ENCODE results near the gene WDR4.
"Not testable (repeated sequence)": the region's sequence is repeated elsewhere in the genome, so short reads cannot be mapped to it uniquely, and the experiment has no call there.

The WDR4 gene

DNA sequence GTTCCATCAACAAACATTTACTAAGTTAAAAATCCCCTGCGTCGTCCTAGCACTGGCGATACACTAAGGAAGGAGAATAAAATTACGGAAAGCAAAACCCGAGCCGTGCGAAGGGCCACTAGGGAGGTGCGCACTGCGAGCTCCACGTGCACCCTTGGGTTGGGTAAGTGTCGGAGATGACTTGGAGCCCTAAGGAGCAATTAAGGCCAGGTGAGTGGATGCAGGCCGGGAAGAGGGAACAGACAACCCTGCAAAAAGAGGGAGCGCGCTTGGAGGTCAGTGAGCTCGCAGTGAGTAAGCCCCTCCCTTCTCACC is 704 bp downstream of the WDR4 start:
- DNase-seq (ENCODE audit: low read depth) = no peak

DNA sequence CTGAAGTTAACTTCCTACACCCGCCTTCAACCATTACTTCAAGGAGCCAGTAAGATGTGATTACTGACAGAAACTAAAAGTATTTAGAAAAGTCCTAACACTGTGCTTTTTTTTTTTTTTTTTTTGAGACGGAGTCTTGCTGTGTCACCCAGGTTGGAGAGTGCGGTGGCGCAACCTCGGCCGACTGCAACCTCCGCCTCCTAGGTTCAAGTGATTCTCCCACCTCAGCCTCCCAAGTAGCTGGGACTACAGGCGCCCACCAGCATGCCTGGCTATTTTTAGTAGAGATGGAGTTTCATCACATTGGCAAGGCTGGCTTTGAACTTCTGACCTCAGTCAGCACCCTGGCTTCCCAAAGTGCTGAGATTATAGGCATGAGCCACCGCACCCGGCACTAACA is 3.5 kb downstream of the WDR4 start:
- not testable (repeated sequence) for DNase-seq (ENCODE audit: low read depth)

DNA sequence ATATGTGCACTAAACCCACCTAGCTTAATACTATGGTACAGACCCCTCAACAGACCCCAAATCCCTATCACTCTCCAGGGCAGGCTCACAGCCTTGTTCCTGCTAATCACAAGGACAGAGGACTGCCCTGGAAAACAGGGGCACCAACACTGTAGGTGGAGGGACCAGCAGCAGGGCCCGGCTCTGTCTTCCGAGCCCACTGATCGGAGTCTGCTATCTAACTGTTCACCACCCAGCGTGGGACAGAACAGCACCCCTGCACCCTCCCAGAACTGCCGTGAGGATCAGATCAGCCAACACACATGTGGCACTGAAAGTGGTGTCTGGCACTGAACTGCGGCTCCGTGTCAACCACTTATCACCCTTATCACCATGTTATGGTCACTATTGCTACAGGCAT is 6.2 kb downstream of the WDR4 start:
- DNase-seq (ENCODE audit: low read depth) = no peak

DNA sequence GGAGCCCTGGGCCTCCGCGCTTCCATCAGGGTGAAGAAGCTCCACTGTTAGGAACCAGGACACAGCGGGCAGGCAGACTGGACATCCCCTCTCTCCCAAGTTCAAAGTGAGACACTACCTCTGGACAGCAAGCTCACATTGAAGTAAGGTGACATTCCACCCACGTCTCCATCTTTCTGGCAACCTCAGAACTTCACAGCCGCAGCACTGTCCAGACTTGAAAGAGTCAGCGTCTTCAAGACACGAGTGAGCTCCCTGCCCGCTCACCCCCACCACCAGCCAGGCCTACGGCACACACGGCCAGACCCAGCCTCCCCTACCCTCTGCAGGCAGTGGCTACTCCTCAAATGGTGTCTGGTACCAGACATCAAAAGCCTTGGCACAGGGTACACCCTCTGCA is 11.1 kb downstream of the WDR4 start:
- no peak for DNase-seq (ENCODE audit: low read depth)

DNA sequence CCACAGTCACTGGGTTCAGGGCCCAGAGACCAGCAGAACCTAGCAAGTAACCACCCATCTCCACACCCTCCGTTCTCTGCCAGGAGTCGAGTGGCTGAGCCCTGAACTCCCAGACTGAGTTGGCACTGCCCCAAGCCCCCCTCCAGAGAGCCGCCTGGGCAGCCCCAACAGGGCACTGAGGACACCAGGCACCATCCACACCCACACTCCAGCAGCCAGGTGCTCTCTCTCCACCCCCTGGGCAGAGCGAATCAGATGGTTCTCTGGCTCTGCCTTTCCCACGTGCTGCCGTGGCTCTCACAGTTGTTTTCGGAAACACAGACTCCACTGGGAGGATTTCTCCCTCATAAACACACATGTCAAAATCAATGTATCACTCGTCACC is 13.6 kb downstream of the WDR4 start:
- no peak for DNase-seq (ENCODE audit: low read depth)

DNA sequence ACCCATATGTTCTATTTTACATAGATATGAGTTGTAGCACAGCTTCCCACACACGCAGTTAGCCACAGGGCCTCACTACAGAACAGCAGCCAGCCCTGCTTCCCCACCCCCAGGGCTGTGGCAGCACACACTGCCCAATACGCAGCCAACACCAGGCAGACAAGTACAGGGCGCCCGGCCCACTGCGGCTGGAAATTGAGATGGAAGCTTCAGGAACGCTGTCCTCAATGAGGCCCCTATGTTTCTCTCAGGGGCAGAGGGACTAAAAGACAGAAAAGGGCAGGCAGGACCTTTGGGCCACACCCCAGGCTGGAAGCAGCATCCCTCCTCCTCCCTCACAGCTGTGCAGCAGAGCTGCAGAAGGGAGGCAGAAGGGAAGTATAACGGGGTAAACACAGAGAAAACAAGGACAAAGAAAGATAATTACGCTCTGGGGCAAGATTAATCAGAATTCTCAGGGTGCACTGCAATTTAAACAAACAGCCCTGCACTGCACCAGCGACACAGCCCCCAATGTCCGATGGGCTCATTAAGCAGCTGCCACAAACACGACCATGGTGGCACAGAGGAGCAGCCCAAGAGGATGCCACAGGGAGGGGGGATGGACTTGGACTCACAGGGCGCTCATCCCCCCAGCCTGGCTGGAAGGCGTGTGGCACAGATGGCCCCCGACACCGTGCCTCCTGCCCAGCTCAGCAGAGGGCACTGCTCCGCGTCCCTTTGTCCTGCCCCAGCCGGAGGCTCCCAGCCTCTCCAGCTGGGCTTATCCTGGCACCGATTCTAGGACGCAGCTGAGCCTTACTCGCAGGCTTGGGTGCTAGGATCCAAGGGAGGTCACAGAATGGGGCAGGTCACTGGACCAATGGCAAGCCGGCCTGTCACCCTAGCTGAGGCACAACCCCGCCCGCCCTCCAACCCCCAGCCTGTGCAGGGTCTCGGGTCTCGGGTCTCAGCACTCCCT is 14.2 kb downstream of the WDR4 start:
- DNase-seq (ENCODE audit: low read depth) = no peak

GRCh38 chr21:42864286-42864685 is 15.1 kb downstream of the WDR4 start:
- no peak for DNase-seq (ENCODE audit: low read depth)

DNA sequence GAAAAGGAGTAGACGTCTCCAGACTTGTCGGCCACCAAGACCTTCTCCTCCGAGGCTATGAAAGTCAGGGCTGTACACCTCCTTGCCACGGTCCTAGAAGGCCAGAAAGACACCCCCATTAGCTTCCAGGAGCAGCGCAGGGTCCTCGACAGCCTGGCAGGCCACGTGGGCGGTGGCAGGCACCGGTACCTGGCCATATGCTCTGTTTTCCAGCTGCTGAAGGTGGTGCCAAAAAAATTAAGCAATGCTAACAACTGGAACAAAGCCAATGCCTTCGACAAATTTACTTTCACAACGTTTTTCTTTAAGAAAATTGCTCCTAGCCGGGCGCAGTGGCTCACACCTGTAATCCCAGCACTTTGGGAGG is 15.9 kb downstream of the WDR4 start:
- no peak for DNase-seq (ENCODE audit: low read depth)

GRCh38 chr21:42862774-42863503 is 16.4 kb downstream of the WDR4 start:
- no peak for DNase-seq (ENCODE audit: low read depth)

DNA sequence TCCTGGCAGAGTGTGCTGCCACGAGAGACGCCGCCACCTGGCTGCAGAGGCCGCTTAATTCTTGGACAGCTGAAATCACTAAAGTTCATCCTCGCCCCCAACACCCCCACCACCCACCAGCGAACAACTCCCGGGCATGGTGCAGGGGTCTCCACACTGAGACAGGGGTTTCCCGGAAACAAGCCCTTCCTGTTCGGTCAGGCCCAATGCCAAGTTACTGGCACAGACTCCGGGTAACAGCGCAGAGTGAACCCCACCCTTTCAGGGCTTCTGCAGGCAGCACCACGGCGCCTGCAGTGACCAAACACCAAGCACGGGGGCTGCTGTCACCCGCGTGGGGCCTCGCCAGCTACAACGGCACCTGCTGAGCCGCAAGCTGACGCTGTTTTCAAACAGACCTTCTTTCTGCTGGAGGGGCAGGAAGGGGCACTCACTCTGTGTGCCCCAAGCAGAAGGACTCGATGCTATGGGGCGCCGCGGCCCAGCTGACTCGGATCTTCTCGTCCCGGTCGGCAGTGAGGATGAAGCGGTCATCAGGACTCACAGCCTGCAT is 17.4 kb downstream of the WDR4 start:
- DNase-seq (ENCODE audit: low read depth) = no peak

DNA sequence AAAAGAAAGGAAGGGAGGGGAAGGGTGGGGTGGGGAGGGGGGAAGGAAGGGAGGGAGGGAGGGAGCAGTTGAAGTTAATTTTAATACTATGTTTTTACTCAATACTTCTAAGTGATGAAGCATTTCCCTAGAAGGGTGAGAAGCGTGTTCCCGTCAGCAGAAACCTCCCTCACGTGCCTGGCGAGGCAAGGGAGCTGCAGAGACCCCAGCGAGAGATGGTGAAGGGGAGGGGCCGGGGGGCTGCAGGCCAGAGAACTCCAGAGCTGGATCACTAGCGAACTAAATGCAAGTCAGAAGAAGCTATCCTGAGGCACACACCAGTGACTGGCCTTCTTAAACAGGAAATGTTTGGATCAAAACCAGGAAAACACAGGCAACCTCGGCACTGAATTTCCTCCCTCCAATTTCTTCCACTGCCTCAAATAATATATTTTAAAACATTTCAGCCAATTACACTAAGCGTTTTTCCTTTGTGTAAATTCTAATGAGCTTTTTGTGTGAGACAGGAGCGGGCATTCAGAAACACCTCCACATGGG is 18.0 kb downstream of the WDR4 start:
- no peak for DNase-seq (ENCODE audit: low read depth)

- no peak for DNase-seq (ENCODE audit: low read depth)
Measured at GRCh38 chr21:42860345-42860744, 19.0 kb downstream of the WDR4 start.

DNA sequence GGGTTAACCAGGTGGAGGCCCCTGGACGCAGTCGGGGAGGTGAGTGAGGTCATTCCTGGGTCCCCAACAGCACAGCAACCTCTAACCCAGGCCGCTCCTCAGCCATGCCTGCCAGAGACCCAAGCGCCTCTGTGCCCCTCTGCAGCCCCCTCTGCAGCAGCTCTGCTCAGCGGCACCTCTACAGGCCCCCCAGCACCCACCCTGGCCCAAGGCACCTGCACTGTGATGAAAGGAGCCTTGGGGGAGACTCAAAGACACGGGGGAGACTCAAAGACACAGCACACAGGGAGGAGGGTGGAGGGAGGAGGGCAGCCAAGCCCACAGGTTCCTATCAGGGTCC is 19.5 kb downstream of the WDR4 start:
- DNase-seq (ENCODE audit: low read depth) = no peak

DNA sequence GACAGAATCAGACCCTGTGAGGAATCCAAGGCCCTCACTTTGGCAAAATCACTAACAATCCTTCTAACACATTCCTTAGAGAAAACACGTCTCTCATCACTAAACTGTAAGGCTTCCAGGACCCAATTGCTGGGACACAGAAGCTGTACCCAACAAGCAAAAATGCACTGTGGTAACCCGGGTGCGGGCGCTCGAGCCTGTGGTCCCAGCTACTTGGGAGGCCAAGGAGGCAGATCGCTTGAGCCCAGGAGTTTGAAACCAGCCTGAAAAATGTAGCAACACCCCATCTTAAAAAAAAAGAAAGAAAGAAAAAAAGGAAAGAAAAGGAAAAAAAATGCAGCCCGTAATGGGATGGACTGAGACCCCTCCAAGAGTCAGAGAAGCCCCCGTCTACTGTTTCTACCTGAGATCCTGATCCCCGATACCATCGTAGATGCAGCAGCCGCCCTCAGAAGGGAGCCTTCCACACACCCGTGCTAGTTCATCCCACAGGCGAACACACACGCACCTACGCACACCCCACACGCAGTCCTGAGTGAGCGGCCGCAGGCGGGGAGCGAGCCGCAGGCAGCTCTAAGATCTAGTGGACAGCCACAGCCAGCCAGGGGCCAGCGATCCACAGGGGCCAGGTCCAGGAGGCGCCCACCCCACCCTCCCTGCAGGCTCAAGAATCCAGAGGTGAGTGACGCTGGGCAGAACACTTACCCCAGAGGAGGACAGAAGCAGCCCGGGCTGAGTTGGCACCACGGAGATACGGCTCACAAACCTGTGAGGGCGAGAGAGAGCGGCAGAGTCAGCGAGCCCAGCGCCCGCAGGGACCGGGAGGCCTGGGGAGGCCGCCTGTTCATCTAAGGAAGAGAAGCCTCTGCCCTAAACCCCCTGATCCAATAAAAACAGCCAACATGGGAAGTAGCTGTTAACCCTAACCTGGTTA is 20.1 kb downstream of the WDR4 start:
- DNase-seq (ENCODE audit: low read depth) = no peak

- DNase-seq (ENCODE audit: low read depth) = no peak
Measured at GRCh38 chr21:42858185-42858847, 21.0 kb downstream of the WDR4 start.

- no peak for DNase-seq (ENCODE audit: low read depth)
Measured at GRCh38 chr21:42857216-42857615, 22.1 kb downstream of the WDR4 start.

DNA sequence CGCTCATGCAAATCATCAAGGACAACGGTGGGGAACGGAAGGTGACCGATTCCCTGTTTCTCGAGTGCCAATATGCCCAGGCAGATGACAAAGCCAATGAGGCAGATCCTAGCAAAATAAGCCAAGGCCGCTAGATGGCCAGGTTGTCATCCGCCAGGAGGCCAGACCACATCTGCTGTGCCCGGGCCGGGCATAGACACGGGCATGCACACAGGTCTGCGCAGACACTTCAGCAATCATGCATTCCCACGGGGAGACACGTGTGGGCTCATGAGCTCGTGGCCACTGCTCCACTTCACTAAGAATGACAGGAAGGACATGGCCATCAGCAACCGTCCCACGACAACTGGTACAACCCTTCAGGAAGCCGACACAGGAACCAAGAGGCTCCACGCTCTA is 23.4 kb downstream of the WDR4 start:
- DNase-seq (ENCODE audit: low read depth) = no peak

GRCh38 chr21:42855171-42855936 is 24.0 kb downstream of the WDR4 start:
- no peak for DNase-seq (ENCODE audit: low read depth)

DNA sequence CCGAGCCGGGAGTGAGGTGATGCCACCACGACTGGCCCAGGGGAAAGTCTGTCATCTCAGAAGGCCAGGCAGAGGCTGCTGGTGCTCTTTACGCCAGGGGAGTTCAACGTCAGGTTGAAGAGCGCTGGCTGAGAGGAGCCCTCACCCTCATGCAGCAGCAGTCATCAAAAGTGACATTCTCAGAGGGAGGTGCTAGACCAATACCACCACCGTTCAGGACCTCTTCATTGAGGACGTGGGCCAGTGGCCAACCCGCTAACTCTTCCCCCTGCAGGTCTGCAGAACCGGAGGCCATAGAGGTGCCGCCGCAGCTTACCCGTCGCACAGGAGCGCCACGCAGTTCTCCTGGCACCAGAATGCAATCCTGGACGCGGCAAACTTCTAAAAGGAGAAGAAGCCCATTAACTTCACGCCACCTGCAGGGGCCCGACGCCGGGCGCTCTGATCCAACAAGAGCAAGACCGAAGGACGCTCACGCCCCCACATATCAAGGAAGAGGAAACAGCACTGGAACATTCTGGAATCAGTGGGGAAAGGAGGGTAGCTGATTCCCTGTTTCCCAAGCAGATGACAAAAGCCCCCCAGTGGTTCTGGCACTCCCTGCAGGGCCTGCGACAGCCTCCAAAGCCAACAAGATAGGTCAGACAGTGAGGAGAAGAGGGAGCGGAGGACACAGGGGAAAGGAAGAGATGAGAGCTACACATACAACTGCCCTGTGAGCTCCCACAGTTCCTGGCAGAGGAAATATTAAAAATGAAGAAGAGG is 24.9 kb downstream of the WDR4 start:
- no peak for DNase-seq (ENCODE audit: low read depth)

GRCh38 chr21:42853621-42854020 is 25.7 kb downstream of the WDR4 start:
- no peak for DNase-seq (ENCODE audit: low read depth)

Measured in stimulated activated CD8-positive, alpha-beta memory T cell treated with anti-CD3 and anti-CD28 coated beads, Interleukin-12 subunit alpha, Interleukin-12 subunit beta, amount 100 ng/mL, for 1 hour (primary cell).